Right lobe of liver (tissue), 4 donors: ENCODE data around the gene BPIFB1.

Experiments
- POLR2A ChIP-seq: fragments of 450-650 bp; IDR thresholded peaks from one replicate; pipeline ENCODE4 v1.6.1; 2017; ENCODE audit warnings: antibody characterized with exemption, mild to moderate bottlenecking
- TF ChIP-seq, protein P1 (sequence below), 4 donors: fragments of 200-600 bp in 3 of 4; fragments of 450-650 bp in 1 of 4; IDR thresholded peaks; one replicate each; pipeline versions ENCODE4 v1.5.1 to v1.8.0; 2016 to 2022; ENCODE audit warnings: antibody characterized with exemption in 4 of 4, mild to moderate bottlenecking in 2 of 4
- donor health status: DM: no; HTN: no; CAD: no.
- donor health status: DM: no; HTN: no; CAD: no.
- donor health status: DM: no; HTN: yes; CAD: no.

DNA sequence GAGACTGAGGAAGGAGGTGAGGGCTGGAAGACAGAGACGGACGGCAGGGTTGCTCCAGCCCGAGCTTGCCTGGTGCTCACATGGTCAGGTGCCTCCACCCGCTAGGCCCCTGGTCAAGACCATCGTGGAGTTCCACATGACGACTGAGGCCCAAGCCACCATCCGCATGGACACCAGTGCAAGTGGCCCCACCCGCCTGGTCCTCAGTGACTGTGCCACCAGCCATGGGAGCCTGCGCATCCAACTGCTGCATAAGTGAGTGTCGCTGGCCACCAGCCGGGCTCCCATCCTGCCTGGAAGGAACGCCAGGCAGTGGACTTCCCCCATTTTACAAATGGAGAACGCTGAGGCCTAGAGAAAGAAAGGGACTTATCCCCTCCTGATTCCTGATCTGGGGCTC lies 7.8 kb downstream of the BPIFB1 start:
- TF ChIP-seq, protein P1, sequence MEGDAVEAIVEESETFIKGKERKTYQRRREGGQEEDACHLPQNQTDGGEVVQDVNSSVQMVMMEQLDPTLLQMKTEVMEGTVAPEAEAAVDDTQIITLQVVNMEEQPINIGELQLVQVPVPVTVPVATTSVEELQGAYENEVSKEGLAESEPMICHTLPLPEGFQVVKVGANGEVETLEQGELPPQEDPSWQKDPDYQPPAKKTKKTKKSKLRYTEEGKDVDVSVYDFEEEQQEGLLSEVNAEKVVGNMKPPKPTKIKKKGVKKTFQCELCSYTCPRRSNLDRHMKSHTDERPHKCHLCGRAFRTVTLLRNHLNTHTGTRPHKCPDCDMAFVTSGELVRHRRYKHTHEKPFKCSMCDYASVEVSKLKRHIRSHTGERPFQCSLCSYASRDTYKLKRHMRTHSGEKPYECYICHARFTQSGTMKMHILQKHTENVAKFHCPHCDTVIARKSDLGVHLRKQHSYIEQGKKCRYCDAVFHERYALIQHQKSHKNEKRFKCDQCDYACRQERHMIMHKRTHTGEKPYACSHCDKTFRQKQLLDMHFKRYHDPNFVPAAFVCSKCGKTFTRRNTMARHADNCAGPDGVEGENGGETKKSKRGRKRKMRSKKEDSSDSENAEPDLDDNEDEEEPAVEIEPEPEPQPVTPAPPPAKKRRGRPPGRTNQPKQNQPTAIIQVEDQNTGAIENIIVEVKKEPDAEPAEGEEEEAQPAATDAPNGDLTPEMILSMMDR (IDR thresholded peaks at IDR 0.05): no peak
- TF ChIP-seq POLR2A: no peak
